ENCODE data around the gene PLCG1.
A peak's percentile ranks its signal among the peaks of the same experiment; 100 is the strongest.
"Not testable (repeated sequence)": the region's sequence is repeated elsewhere in the genome, so short reads cannot be mapped to it uniquely, and the experiment has no call there.

Gene PLCG1

GRCh38 chr20:41136680-41137613, at the start of gene PLCG1:
TSS of gene PLCG1 (plus strand) at chr20:41137543. CDS start at chr20:41137642, 99 bp downstream.
- peak; percentile 82 for DNase-seq (ENCODE audit: low read depth)

DNA sequence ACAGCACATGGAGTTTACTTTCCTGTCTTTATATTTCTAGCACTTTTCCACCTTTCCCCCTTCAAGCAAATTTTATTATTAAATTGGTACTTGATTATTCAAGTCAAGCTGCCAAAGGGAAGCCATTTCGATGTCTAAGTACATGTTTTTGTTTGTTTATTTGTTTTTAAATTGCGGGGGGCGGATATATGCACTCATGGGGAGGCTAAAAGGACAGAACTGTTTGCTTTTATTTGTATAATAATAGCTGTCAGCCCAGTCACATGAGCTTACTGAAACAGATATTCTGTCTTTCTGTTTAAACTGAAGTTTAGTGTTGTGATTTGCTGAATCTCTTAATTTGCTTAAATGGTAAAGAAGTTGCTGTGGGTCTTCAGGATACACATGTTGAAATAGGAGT, 49.6 kb upstream of the PLCG1 start:
- no peak for DNase-seq (ENCODE audit: low read depth)

DNA sequence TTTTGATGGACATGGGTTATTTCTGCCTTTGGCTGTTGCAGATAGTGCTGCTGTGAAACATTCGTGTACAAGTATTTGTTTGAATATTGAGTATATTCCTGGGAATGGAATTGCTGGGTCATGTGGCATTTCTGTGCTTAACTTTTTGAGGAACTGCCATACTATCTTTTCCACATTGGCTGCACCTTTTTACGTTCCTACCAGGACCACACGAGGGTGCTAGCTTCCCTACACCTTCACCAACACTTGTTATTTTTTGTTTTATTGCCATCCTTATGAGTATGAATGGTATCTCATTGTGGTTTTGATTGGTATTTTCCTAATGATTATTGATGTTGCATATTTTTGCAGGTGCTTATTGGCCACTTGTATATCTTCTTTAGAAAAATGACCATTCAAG, 47.8 kb upstream of the PLCG1 start:
- DNase-seq (ENCODE audit: low read depth), result no peak

DNA sequence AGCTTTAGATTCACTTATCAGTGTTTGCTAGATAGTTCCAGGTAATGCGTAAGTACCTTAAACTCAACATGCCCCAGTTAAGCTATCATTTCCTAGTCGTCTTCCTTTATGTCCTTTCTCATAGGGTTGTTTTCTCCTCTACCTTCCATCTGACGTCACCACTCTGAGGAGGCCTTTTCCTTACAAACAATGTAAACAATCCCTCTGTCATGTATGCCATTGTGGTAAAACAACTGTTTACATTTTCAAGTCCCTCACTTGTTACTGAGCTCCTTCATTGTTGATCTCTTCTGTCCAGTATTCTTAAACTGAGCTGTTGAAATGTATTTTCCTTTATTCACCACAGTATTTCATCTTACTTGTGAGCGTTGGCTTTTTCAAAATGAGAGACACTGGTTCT, 45.4 kb upstream of the PLCG1 start:
- DNase-seq (ENCODE audit: low read depth), result peak; percentile 28

- DNase-seq (ENCODE audit: low read depth), result no peak
Observed at GRCh38 chr20:41094353-41095055, 42.8 kb upstream of the PLCG1 start.

GRCh38 chr20:41095110-41095969, 42.0 kb upstream of the PLCG1 start:
- peak; percentile 60 for DNase-seq (ENCODE audit: low read depth)

- DNase-seq (ENCODE audit: low read depth), result peak; percentile 91
Observed at GRCh38 chr20:41098703-41099250, 38.6 kb upstream of the PLCG1 start.

DNA sequence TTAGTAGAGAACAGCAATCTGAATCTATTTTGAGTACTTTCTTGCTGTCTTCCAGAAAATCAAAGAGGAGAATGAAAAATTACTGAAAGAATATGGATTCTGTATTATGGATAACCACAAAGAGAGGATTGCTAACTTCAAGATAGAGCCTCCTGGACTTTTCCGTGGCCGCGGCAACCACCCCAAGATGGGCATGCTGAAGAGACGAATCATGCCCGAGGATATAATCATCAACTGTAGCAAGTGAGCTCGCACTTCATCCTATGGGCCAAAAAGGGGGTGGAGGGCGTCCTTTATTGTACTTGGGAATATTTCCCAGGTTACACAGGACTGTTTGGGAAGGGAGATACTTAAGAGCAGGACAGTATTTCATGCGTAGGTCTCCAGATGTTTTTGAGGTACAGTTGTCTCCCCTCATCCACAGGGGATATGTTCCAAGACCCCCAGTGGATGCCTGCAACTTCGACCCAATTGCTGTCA, 37.3 kb upstream of the PLCG1 start:
- no peak for DNase-seq (ENCODE audit: low read depth)

DNA sequence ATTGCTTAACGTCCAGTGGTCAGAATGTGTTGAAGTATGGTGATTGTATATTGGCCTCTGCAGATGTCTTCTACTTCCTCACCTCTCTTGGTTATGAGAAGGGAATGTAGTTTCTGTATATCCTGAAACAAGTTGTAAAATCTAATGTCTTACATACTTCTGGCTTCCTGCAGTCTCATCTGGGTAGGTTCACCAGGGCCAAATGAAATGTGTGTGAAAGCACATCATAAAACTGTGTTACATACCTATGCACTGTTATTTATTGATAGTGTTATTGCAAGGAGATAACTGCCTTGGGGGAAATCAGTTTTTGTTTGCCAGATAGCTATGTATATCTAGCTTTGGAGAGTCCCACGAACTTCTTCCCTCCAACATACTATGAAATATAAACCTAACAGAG, 35.7 kb upstream of the PLCG1 start:
- no peak for DNase-seq (ENCODE audit: low read depth)

DNA sequence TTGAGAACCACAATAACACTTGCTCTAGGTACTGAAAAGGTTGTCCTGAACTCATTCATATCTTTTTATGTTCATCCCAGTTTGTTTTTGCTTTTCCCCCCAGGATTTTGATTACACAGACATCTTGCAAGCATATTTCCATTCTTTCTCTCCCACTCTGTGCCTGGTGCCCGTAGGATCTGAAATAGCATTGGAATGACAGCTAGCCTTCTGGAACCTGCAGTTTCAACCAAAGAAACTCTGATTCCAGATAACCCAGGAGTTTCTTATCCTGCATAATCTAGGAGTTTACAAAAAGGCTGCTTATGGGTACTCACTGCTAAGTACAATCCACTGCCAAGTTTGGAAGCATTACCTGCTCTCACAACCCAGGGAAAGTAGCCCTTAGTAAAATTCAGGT, 28.8 kb upstream of the PLCG1 start:
- DNase-seq (ENCODE audit: low read depth), result no peak

- DNase-seq (ENCODE audit: low read depth), result no peak
Observed at GRCh38 chr20:41110012-41110411, 27.3 kb upstream of the PLCG1 start.

- no peak for DNase-seq (ENCODE audit: low read depth)
Observed at GRCh38 chr20:41110930-41111577, 26.3 kb upstream of the PLCG1 start.

DNA sequence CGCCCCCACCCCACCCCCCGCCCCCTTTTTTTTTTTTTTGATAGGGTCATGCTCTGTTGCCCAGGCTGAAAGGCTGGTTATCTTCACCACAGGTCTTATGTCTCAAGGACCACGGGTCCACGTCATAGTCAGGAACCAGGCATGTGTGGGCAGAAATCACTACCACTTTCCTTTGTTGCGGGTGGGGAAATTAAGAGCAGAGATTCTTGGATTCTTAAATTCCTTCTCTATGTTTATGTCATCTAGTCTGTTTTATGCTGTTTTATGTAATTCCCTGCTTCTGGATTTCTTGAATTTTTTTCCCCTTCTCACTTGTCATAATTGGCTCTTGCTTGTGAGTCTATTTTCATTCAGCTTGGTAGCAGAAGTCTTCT, 25.8 kb upstream of the PLCG1 start:
- no peak for DNase-seq (ENCODE audit: low read depth)

GRCh38 chr20:41116282-41116956, 20.9 kb upstream of the PLCG1 start:
- no peak for DNase-seq (ENCODE audit: low read depth)

DNA sequence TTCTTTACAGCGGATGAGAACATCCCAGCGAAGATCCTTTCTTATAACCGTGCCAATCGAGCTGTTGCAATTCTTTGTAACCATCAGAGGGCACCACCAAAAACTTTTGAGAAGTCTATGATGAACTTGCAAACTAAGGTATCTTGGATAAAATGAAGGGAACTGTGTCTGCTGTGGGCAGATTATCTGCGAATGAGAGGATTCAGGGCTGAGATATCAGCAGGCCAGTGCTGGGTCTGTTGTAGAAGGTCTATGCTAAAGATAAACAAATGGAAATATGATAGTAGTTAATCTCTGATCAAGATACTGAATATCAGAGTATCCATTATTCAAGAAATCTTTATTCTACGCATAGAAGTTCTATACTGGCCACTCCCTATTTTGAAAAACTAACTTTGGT, 19.2 kb upstream of the PLCG1 start:
- not testable (repeated sequence) for DNase-seq (ENCODE audit: low read depth)

DNA sequence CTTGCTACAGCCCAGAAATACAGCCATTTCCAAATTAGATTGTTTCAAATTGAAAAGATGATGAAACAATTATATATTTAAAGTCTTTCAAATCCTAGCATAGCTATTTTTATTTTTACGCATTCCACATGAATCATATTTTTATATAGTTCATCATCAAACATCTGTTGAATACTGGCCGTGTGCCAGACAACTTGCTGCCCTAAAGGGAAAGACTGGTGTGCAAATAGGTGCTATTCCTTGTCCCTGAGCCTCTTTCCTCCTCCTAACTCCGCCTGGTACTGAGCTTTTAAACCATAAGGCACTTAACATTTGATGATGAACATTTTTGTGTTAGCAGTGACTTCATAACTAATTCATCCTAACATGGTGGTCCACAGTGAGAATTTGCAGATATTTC, 18.7 kb upstream of the PLCG1 start:
- no peak for DNase-seq (ENCODE audit: low read depth)

DNA sequence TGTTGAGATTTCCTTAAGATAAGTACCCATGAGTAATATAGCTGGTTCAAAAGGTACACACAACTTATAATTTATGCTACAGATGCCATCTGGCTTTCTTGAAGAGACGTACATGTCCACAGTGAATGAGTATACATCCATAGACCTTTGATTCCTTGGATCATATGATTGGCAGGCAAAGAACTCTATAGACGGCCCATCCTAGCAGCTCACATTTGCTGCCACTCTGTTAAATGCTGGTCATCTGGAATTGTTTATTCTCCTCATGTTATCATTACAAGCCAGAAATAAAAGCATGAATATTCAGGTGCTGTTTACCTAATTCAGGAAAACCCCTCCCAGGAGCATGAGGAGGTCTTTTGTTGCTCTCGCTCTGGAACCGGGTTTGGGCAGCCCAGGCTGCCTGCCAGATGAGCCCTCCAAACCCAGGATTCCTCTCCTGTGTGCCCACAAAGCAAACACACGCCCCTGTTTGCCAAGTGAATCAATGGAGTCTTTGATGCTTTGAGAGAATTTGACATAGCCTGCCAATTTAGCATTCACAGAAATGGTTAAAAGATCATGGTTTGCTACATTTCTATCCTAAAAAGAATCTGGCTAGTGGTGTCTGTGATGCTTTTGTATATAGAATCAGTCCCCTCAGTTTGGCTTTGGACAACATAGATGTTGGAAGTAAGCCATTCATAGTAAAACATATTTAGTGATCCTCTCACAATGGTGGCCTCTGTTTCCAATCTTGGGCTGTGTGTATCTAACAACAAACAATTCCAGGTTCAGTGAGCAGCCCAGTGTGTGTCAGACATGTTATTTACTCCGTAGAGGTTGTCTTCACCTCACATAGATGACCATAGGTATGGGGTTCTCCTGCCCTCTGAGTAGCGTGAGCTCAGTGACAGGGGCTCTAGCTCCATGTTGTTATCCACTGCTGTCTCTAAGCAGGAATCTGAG, 17.5 kb upstream of the PLCG1 start:
- no peak for DNase-seq (ENCODE audit: low read depth)

DNA sequence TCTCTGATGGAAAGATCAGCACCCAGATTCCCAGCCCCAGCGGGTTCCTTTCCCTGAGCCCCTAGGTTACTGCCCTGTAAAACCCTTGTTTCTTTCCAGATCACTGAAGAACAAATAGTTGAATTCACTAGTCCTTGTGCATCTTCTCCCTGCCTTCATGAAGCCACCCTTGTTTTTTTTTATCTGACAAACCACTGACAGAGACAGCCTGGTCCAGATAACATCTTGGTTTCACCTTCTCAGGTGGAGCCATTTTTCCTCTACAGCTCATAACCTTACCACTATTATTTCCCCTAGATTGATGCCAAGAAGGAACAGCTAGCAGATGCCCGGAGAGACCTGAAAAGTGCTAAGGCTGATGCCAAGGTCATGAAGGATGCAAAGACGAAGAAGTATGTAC, 15.9 kb upstream of the PLCG1 start:
- no peak for DNase-seq (ENCODE audit: low read depth)

DNA sequence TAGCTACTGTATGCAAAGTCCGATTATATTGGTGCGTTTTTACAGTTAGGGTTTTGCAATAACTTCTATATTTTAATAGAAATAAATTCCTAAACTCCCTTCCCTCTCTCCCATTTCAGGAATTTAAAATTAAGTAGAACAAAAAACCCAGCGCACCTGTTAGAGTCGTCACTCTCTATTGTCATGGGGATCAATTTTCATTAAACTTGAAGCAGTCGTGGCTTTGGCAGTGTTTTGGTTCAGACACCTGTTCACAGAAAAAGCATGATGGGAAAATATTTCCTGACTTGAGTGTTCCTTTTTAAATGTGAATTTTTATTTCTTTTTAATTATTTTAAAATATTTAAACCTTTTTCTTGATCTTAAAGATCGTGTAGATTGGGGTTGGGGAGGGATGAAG, 13.7 kb upstream of the PLCG1 start:
- no peak for DNase-seq (ENCODE audit: low read depth)

Measured in fibroblast of gingiva (primary cell).